RWPE2 (cell line): ENCODE results near the gene ANGEL2.

Experiments used
- ATAC-seq: fragments of 200-7000 bp; cut with Tn5 transposase; 3 replicates; pipeline ENCODE4 v1.9.1; 2021; ENCODE audit warnings: low read depth
- DNase-seq: peaks from one replicate; pipeline ENCODE4 v3.0.0-alpha.2; 2020; ENCODE audit warnings: low spot score
- H3K27ac ChIP-seq: fragments of 450-650 bp; 2 replicates; pipeline ENCODE4 v1.5.1; 2017; ENCODE audit warnings: mild to moderate bottlenecking; ENCODE audit not compliant: poor library complexity, severe bottlenecking
- H3K27me3 ChIP-seq: fragments of 250-450 bp; sonication (Bioruptor Pico); 2 replicates; pipeline ENCODE4 v1.5.1; 2021; ENCODE audit warnings: mild to moderate bottlenecking, moderate library complexity; ENCODE audit not compliant: insufficient read depth, poor library complexity, severe bottlenecking
- H3K36me3 ChIP-seq: fragments of 250-450 bp; sonication (Bioruptor Pico); 2 replicates; pipeline ENCODE4 v1.5.1; 2020; ENCODE audit warnings: low read depth, mild to moderate bottlenecking, moderate library complexity
- H3K4me1 ChIP-seq: fragments of 250-450 bp; sonication (Bioruptor Pico); 2 replicates; pipeline ENCODE4 v1.5.1; 2021; ENCODE audit warnings: mild to moderate bottlenecking, moderate library complexity; ENCODE audit not compliant: insufficient read depth, poor library complexity, severe bottlenecking
- H3K4me3 ChIP-seq: fragments of 250-450 bp; sonication (Bioruptor Pico); 2 replicates; pipeline ENCODE4 v1.5.1; 2021; ENCODE audit warnings: mild to moderate bottlenecking, moderate library complexity; ENCODE audit not compliant: severe bottlenecking
- H3K9me3 ChIP-seq: fragments of 250-450 bp; sonication (Bioruptor Pico); 2 replicates; pipeline ENCODE4 v1.5.1; 2021; ENCODE audit warnings: mild to moderate bottlenecking, moderate library complexity; ENCODE audit not compliant: severe bottlenecking
- TF ChIP-seq, protein P1 (sequence below): fragments of 450-650 bp; IDR thresholded peaks from one replicate; pipeline ENCODE4 v1.5.1; 2017; ENCODE audit warnings: mild to moderate bottlenecking, moderate library complexity; ENCODE audit not compliant: poor library complexity, severe bottlenecking

The ANGEL2 gene

DNA sequence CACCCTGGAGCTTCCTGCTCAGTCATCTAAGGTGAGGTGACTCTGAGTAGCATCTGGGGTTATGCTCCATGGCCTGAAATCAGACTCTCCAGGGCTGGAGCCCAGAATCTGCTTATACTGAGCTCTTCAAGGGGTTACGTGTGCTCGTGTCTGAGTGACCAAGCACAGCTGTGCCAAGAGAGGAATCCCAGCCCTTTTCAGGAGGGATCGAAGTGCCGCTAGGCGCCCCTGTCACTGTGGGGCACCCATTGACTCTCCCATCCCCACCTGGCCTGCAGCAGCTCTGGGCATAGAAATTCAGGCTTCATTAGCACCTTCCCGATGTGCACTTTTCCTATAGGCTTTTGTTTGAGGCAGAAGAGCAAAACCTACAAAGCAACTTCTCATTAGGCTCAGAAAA lies 51.6 kb downstream of the ANGEL2 start:
- H3K4me3 ChIP-seq, result no peak overlapping the region
- H3K27me3 ChIP-seq, result no peaks in the 10 kb centered on the region
- TF ChIP-seq, protein P1, sequence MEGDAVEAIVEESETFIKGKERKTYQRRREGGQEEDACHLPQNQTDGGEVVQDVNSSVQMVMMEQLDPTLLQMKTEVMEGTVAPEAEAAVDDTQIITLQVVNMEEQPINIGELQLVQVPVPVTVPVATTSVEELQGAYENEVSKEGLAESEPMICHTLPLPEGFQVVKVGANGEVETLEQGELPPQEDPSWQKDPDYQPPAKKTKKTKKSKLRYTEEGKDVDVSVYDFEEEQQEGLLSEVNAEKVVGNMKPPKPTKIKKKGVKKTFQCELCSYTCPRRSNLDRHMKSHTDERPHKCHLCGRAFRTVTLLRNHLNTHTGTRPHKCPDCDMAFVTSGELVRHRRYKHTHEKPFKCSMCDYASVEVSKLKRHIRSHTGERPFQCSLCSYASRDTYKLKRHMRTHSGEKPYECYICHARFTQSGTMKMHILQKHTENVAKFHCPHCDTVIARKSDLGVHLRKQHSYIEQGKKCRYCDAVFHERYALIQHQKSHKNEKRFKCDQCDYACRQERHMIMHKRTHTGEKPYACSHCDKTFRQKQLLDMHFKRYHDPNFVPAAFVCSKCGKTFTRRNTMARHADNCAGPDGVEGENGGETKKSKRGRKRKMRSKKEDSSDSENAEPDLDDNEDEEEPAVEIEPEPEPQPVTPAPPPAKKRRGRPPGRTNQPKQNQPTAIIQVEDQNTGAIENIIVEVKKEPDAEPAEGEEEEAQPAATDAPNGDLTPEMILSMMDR, result no peak
- ATAC-seq (no peak), DNase-seq (no peak)
- no peaks in the 10 kb centered on the region for H3K4me1 ChIP-seq
- no peaks in the 10 kb centered on the region for H3K36me3 ChIP-seq
- no peaks in the 10 kb centered on the region for H3K9me3 ChIP-seq
- no peak overlapping the region for H3K27ac ChIP-seq

DNA sequence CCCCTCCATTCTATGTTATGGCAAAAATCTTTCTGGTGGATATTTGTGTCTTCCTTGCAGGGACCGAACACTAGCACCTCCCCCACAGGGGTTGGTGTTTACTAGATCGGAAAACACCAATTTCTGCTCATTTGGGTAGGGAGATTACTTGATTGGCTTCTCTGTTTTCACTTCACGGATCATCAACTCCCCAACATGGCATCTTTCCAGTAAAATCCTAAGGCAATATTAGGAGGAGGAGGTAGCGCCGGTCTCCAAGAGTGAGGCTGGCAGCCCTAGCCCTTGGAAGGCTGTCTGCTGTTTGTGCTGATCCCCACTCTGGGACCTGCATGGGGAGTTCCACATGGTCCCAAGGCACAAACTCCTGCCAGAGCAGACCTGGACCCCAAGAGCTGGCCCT lies 53.2 kb downstream of the ANGEL2 start:
- TF ChIP-seq, protein P1, result no peak
- no peaks in the 10 kb centered on the region for H3K27me3 ChIP-seq
- no peak overlapping the region for H3K4me3 ChIP-seq
- H3K36me3 ChIP-seq, result no peaks in the 10 kb centered on the region
- no peaks in the 10 kb centered on the region for H3K9me3 ChIP-seq
- no peaks in the 10 kb centered on the region for H3K4me1 ChIP-seq
- H3K27ac ChIP-seq, result no peak overlapping the region
- no peak for DNase-seq
- no peak for ATAC-seq

DNA sequence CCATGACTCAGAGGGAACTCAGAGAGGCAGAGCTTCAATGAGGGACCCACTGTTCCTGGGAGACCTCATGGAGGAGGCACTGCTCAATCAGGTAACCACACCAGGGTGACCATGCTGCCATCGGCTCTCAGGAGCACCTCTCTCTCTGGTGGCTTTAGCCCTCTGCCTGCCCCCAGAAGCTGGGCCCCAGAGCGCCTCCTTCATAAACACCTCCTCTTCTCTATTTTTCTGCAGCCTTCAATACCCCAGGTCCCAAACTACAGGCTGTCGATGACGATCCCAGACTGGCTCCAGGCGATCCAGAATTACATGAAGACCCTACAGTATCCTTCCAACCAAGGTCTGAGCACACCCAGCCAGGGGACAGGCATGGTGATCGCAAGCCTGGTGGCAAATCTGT lies 54.7 kb downstream of the ANGEL2 start:
- Histone ChIP-seq H3K27ac (no peak overlapping the region), H3K4me1 (no peaks in the 10 kb centered on the region), H3K4me3 (no peak overlapping the region), H3K9me3 (no peaks in the 10 kb centered on the region), H3K27me3 (no peaks in the 10 kb centered on the region), H3K36me3 (no peaks in the 10 kb centered on the region)
- TF ChIP-seq, protein P1, result no peak
- no peak for DNase-seq
- ATAC-seq, result no peak

DNA sequence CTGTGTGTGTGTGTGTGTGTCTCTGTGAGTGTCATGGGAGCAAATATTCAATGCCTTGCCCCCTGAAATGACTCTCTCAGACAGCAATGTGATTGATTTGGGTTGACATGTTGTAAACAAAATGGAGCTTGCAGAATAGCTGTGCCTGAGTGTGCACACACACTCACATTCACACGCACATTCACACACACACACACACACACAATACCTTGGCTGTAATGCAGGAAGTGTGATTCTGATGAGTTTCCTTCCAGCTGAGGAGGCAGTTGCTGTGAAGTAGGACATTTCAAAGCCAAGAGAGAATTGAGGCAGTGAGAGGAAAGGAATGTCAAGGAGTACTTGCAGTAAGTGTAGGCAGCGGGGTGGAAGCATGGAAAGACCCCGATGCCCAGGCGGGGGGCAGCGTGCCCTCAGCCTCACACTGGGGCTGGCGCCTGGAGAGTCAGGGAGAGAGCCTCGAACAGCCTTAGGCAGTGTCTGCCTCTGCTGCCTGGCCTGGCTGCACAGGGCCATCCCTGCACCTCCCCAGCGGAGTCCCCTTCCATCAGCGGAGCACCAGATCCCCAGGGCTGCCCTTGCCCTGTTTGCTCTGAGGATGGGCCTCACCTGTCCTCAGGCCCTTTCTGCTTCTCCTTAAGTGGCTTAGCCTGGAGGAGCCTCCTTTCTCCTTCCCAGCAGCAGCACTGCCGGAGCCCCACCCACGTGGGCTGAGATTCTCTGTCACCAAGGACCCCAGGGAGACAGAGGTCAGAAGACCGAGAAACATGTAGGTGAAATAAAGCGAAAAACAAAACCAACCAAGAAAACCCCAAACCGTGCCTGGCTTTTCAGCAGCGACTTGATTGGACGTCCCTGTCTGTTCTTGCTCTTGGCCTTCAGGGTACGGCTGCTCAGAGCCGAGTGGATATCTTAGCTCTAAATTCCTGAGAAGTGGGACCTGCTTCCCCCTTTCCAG lies 56.1 kb downstream of the ANGEL2 start:
- H3K36me3 ChIP-seq, result no peaks in the 10 kb centered on the region
- ATAC-seq, result no peak
- H3K4me1 ChIP-seq, result no peaks in the 10 kb centered on the region
- no peak overlapping the region for H3K4me3 ChIP-seq
- TF ChIP-seq, protein P1, result no peak
- H3K27me3 ChIP-seq, result no peaks in the 10 kb centered on the region
- no peak overlapping the region for H3K27ac ChIP-seq
- no peaks in the 10 kb centered on the region for H3K9me3 ChIP-seq
- DNase-seq, result no peak

DNA sequence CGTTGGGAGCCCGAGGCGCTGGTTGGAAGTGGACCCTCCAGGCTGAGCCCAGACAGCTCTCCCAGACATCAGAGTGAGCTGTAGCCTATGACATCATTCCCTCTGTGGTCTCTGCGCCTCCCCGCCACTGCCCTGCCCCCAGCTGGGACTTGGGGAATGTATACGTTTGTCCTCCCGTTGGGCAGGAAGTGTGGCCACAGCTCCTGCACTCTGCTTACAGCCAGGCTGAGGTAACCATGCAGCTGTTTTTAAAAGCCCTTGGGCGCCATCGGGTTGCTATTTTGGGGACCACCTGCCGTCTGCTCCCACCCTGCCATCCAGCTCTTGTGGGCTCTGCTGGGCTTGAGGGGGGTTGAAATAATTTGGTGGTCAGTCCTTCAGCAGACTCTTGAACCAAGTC lies 57.5 kb downstream of the ANGEL2 start:
- no peaks in the 10 kb centered on the region for H3K4me1 ChIP-seq
- no peak for DNase-seq
- TF ChIP-seq, protein P1, result no peak
- H3K9me3 ChIP-seq, result no peaks in the 10 kb centered on the region
- no peak overlapping the region for H3K27ac ChIP-seq
- H3K36me3 ChIP-seq, result no peaks in the 10 kb centered on the region
- no peak overlapping the region for H3K4me3 ChIP-seq
- ATAC-seq, result no peak
- H3K27me3 ChIP-seq, result no peaks in the 10 kb centered on the region
